Prostate gland (tissue), 2 donors: ENCODE measurements around the gene CUL4B.
"Not testable (repeated sequence)": the region's sequence is repeated elsewhere in the genome, so short reads cannot be mapped to it uniquely, and the experiment has no call there.

Experiments used
- POLR2A ChIP-seq: fragments of 450-650 bp; IDR thresholded peaks from one replicate; pipeline ENCODE4 v1.6.1; 2016; ENCODE audit warnings: antibody characterized with exemption, mild to moderate bottlenecking
- POLR2AphosphoS5 ChIP-seq: sonication (generic); formaldehyde crosslinking; IDR thresholded peaks from one replicate; pipeline ENCODE4 v1.6.1; 2017; ENCODE audit warnings: antibody characterized with exemption
- TF ChIP-seq, protein P1 (sequence below), 4 experiments: fragments of 200-600 bp in 2 of 4; fragments of 450-650 bp in 2 of 4; sonication (generic) in 2 of 4; IDR thresholded peaks; 1 replicate in 3 of 4; 2 replicates in 1 of 4; pipeline ENCODE4 v1.5.1; 2016 to 2019; ENCODE audit warnings: antibody characterized with exemption in 4 of 4, mild to moderate bottlenecking in 2 of 4, moderate library complexity in 2 of 4

DNA sequence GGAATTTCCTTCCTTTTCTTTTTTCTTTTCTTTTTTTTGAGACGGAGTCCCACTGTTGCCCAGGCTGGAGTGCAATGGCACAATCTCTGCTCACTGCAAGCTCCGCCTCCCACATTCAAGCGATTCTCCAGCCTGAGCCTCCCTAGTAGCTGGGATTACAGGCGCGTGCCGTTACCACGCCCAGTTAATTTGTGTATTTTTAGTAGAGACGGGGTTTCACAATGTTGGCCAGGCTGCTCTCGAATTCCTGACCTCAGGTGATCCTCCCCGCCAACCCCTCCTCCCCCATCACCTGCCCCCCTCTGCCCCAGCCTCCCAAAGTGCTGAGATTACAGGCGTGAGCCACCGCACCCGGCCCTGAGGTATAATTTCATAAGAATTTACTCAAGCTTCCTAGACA, 13.0 kb upstream of the CUL4B start:
- TF ChIP-seq POLR2A, POLR2AphosphoS5: not testable (repeated sequence)
- TF ChIP-seq, protein P1, sequence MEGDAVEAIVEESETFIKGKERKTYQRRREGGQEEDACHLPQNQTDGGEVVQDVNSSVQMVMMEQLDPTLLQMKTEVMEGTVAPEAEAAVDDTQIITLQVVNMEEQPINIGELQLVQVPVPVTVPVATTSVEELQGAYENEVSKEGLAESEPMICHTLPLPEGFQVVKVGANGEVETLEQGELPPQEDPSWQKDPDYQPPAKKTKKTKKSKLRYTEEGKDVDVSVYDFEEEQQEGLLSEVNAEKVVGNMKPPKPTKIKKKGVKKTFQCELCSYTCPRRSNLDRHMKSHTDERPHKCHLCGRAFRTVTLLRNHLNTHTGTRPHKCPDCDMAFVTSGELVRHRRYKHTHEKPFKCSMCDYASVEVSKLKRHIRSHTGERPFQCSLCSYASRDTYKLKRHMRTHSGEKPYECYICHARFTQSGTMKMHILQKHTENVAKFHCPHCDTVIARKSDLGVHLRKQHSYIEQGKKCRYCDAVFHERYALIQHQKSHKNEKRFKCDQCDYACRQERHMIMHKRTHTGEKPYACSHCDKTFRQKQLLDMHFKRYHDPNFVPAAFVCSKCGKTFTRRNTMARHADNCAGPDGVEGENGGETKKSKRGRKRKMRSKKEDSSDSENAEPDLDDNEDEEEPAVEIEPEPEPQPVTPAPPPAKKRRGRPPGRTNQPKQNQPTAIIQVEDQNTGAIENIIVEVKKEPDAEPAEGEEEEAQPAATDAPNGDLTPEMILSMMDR (IDR thresholded peaks at IDR 0.05) = not testable (repeated sequence)
